Measurements from ENCODE around the gene INO80C.

DNA sequence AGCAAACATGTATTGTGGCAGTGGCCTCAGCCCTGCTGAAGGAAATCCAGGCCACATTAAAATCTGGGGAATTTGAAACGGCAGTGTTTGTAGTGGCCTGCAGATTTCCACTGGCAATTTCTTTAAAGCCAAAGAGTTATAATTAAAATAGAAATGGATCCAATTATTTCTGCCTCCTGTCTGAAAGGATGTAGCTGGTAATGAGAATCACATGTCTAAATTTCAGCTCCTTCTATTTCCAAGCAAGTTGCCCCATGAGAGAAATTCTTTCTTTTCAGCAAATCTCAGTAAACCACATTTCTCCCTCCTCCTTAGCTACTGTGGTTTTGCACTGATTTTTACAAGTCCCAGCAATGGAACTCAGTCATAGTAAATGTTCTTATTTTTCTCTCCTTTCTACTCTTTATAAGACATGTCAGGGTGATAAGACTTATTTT is 65.2 kb downstream of the INO80C start:
- TF ChIP-seq POLR2AphosphoS5 (IDR thresholded peaks at IDR 0.05; ENCODE audit: borderline replicate concordance, low read depth, low read length): no peak
- TF ChIP-seq EZH2 (IDR thresholded peaks at IDR 0.05): no peak
